GM12892 (cell line): ENCODE data around the gene FGG.

Experiments used
- POLR2A ChIP-seq: IDR thresholded peaks from 2 replicates; pipeline ENCODE4 v1.6.1; 2011; ENCODE audit warnings: low read depth, low read length, control low read depth
- POLR2AphosphoS5 ChIP-seq: IDR thresholded peaks from 2 replicates; pipeline ENCODE4 v1.6.1; 2011; ENCODE audit warnings: low read depth, low read length, control low read depth

DNA sequence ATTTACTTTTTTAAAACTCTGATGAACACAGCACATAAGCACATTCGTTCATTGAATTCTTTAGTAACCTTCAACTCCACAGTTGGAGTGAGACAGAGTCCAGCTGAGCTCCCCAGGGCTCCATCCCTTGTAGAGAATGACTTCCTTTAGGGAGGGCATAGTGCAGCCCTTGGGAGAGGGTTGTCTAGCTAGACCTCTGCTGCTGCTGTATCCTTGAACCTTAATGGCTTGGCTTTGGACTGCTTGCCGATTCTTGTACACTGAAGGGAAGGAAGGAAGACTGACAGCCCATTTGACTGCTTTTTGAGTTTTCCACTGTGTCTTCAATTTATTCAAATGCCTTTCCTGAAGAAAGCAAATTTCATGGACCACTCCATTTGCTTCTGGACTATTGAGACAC is 19.4 kb upstream of the FGG start:
- no peak for TF ChIP-seq POLR2A
- no peak for TF ChIP-seq POLR2AphosphoS5
